HG02938 (cell line): Measurements from ENCODE around the gene APOBEC4.
"Not testable (repeated sequence)": the region's sequence is repeated elsewhere in the genome, so short reads cannot be mapped to it uniquely, and the experiment has no call there.

ENCODE experiments used
- ATAC-seq: cut with Tn5 transposase; IDR thresholded peaks from one replicate; pipeline ENCODE4 v1.9.1; 2021; ENCODE audit warnings: mild to moderate bottlenecking, moderate library complexity; ENCODE audit not compliant: unreplicated experiment

Gene APOBEC4, protein sequence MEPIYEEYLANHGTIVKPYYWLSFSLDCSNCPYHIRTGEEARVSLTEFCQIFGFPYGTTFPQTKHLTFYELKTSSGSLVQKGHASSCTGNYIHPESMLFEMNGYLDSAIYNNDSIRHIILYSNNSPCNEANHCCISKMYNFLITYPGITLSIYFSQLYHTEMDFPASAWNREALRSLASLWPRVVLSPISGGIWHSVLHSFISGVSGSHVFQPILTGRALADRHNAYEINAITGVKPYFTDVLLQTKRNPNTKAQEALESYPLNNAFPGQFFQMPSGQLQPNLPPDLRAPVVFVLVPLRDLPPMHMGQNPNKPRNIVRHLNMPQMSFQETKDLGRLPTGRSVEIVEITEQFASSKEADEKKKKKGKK

DNA sequence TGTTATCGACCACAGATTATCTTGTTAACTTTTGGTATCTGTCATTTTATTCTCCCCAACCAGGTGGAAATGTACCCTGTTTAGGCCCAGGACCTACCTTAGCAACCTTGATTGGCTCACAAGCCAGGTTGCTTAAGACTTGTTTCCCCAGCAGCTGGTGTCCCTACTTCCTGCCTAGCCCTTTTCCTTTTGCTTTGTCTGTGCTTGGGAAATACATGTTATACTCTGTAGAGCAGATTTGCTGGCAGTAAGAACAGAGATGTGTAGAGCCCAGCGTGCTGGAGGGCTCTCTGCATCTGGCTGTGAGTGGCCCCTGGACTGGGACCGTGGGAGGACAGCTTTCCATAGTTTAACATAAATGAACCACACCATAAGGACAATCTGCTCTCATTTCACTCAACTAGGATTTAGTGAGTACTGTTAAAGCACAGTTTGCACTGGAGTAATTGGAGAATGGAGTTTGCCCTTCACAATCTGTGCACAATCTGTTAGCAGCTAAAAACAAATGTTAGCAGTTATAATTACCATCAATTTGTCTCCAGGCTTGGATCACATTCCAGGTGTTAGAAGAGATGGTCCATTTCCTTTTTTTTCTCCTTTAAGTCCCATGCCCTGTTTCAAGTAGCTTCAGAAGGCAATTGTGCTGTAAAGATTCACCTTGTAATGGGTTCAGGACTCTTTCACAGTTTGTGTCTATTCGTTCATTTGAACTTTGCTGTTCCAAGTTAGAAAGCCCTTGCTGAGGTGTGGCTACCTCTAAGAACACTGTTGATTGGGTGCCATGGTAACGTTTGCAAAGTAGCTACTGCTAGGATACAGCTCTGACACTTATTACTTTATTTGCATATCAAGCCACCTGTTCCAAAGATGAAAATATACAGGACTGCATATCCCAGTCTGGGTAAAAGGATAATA lies at the start of gene APOBEC4:
TSS of gene APOBEC4 (minus strand) at position 770 of the 915 bp plus-strand sequence. CDS start 4,535 bp downstream, outside the sequence.
- peak; percentile 35 for ATAC-seq

DNA sequence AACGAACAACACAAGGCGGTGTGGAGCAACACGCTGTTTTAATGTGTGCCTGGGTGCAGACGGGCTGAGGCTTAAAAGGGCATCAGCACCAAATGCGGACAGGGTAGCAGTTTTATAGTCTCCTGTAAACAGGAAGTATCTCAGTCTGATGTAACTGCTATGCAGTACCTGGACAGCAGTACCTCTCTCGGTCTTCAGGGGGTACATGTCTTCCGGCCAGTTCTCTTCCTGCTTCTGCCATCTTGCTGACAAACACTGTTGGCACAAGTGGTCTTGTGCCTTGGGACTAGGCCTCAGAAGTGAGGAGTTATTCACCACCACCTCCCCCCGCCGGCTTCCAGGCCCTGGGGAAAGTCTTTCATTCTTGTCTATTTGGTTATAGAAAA lies 49.7 kb upstream of the APOBEC4 start:
- ATAC-seq = no peak

DNA sequence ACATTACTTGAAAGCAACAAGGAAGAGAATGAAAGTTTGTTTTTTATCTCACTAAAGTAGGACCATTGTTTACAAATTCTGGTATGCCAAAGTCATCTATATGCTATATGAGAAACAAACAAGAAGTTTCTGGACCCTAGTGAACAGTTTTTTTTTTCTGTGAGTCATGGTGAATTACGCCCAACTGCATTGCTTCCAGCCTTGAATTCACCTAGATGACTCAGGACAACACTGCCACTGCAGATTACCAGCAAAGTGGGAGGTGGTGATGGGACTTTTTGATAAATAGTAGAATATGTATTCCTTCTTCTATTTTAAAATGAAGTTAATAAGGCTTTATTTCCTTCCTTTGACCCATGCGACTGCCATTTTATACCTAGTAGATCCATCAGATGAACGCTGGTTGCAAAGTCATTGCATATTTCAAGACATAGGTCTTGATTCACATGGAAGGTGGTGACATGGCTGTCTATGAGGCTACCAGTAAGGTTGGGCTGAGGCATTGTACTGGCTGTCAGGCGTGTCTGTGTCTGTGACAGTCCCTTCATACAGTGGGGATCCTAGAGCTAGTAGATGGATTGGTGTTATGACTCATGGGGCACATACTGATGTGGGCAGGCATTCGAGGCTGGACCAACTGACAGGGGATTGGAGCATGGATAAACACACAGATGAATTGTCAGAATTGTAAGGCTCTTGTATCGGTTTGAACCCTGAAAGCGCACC lies 49.1 kb upstream of the APOBEC4 start:
- no peak for ATAC-seq

GRCh38 chr1:183699616-183700160 lies 46.6 kb upstream of the APOBEC4 start:
- no peak for ATAC-seq

DNA sequence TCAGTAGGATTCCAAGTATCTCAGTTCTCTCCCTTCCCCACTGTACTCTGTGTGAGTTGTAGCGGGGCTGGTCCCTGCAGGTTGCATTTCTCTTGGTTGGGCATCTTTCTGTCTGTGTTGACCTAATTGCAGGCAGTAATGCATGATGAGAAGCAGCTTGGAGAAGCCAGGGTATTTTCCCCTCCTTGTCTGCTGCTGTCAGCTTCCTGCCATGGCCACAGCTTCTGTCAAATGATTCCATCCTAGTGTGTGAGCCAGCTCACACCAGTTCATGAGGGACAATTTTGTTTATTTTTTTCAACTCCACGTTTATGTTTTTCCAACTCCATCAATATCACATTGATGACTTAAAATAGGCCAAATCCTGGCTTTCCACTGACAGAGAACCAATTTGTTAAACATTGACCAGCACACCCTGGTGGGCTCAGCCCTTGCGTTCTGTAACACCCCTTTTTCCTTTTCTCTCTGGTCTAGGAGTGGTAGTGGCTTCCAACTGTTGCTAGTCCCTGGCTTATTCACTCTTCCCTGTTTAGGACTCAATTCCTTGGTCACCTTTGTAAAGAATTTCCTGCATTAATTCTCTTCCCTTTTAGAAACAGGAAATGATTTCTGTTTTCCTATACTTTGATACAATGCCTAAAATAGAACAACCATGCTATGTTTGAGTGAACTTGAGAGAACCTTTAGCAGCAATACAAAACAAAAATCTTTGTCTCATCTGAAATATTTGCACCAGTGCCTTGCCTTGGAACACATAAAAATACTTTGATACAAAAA lies 44.9 kb upstream of the APOBEC4 start:
- ATAC-seq = no peak

DNA sequence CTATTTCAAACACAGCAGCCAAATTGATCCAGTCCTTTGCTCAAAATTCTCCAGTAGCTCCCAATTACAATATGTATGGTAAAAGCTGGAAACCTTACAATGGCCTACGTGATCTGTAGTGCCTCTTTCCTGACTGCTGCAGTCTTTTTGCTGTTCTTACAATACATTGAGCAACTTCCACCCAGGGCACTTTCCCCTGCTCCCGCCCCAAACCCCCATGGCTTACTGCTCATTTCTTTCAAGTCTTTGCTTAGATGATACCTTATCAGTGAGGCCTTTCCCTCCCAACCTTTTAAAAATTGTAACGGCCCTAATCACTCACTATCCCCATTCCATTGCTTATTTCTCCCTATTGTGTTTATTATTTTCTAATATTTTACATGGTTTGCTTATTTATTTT lies 43.9 kb upstream of the APOBEC4 start:
- no peak for ATAC-seq

DNA sequence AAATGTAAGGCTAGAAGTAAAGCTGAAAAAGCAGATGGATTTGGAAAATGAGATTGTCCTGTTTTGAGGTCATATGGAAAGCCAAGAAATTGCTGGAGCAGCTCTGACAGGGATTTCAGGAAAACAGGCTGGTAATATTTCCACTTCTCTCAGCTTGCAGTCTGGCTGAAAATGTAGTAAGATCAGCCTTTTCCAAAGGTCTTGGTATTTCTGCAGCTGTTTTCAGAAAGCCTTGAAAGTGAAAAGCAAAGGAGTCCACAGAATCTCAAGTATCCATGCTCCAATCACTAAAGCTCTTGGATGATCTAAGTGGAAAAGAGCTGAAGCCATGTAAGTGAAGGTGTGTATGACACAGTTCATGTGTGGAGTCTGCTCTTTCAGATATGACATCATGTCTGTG lies 41.6 kb upstream of the APOBEC4 start:
- no peak for ATAC-seq

DNA sequence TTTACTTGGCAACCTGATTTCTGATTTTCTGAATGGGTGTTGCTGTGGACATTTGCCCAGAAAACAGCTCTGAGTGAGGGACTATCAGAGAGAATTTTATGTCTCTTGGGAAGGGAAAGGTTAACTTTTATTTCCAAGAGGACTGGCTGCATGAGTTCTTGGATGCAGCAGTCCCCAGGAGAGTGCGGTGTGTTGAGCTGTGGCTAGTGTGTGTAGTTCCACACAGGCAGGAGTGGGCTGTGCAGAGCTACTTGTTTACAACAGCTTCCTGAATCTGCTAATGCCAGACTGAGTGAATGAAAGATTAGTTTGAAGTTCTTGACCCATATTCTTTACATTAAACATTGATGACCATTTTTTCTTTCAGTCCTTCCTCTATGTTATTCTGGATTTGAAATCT lies 41.0 kb upstream of the APOBEC4 start:
- no peak for ATAC-seq

- no peak for ATAC-seq
Measured at GRCh38 chr1:183693521-183693920, 40.4 kb upstream of the APOBEC4 start.

- peak; percentile 90 for ATAC-seq
Measured at GRCh38 chr1:183689762-183690204, 36.7 kb upstream of the APOBEC4 start.

GRCh38 chr1:183688341-183689060 lies 35.4 kb upstream of the APOBEC4 start:
- no peak for ATAC-seq

- ATAC-seq = no peak
Measured at GRCh38 chr1:183687546-183688304, 34.6 kb upstream of the APOBEC4 start.

DNA sequence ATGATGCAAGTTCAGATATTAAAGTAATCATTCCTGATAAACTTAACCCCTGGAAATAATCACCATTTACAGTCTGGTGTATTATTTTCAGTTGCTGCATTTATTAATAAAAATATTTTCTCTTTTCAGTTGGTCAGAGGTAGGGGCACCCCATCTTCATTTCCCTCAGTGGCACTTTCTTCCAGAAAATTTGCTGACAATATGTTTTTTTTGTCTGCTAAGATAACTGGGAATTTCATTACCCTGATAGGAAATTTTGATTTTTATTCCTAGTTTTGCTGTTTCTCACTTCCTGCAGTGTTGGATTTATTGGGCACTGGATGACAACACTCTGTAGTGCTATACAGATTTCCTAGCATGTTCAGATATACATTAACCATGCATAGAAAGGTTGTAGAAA lies 33.1 kb upstream of the APOBEC4 start:
- ATAC-seq = no peak

DNA sequence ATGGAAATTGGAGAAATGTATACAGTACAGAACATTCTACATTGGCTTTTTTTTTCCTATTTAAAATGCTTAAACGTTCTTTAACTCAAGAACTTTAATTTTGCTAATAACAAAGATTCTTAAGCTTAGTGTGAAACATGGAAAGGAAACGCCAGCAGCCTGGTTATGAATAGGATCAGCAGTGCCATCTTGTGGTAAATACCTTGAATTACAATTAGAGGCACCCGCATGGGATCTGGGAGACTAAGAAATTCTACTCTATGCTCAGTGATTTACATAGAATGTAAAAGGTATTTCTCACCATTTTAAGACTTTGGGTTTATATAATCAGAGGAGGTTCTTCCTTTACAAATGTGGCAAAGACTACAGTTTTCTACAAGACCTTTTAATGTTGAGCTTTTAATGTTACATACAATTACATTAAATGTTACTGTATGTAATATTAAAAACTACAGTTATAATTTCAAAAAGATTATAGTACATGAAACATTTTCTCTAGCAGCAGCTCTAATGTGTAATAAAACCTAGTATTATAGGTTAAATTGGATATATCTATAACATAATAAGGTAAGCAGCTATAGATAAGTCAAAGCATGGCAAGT lies 32.1 kb upstream of the APOBEC4 start:
- no peak for ATAC-seq

- ATAC-seq = not testable (repeated sequence)
Measured at GRCh38 chr1:183679363-183679762, 26.2 kb upstream of the APOBEC4 start.

DNA sequence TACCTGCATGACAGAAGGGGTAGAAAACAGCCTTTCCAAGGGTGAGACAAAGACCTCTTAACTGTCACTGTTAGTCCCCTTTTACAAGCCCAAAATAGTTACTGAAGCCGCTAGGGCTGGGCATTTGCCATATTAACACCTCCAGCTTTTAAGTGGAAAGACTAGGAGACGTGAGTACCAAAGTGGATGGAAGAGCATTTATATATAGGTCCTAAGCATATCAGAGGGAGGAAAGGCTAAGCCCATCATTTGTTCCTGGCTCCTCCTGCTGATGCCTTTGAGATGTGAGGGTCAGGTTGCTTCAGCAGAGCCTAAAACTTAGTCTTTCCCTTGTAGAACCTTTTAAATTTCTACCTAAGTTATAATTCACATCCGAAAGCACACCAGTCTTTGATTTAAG lies 25.7 kb upstream of the APOBEC4 start:
- no peak for ATAC-seq

DNA sequence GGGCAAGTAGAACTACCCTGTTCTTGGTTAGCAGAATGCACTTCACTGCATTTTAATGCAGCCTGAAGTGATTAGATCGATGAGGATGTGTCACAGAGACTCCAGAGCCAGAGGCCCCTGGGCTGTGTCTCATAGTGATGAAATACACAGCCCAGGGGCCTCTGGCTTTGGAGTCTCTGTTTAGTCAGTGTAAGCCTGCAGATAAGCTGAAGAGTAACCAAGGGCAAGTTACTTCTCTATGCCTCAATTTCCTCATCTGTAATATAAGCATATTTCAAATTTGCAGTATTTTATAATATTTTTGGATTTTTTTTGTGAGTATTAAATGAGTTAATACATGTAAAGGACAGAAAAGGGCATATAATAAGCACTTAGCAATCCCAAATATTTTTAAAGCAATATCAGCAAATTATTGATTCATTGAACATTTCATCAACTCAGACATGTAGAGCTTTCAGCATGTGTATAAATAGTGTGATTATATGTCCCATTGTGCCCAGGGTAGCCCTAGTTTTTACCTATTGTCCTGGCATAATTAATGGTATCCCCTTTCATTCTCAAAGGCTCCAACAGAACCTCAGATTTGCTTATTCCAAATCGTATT lies 23.6 kb upstream of the APOBEC4 start:
- no peak for ATAC-seq
